Omental fat pad (tissue), 4 donors: Measurements from ENCODE around the gene CWF19L1. TPM values are rescaled to one million over a fixed set of nuclear protein-coding genes. Genes with fewer than 3 reads are reported as not detected.
"Not testable (repeated sequence)": the region's sequence is repeated elsewhere in the genome, so short reads cannot be mapped to it uniquely, and the experiment has no call there.

Experiments used
- ATAC-seq: fragments of 150-250 bp; one replicate; pipeline ENCODE4 v1.9.1; 2016; ENCODE audit warnings: mild to moderate bottlenecking, moderate library complexity; ENCODE audit not compliant: low FRiP score
- DNase-seq: peaks from one replicate; pipeline ENCODE4 v3.0.0-alpha.2; 2019; ENCODE audit warnings: low spot score
- CTCF ChIP-seq, 3 donors: fragments of 450-650 bp; IDR thresholded peaks; one replicate each; pipeline ENCODE4 v1.5.1; 2016 to 2017; ENCODE audit warnings: antibody characterized with exemption in 3 of 3, mild to moderate bottlenecking in 3 of 3, moderate library complexity in 2 of 3
- total RNA-seq, 4 donors: library from RNA; depleted of rRNA; stranded (reverse); fragments of >200 nt; gene quantifications; one replicate each; pipeline ENCODE4 v1.1.0, GENCODE V29; 2016

Gene CWF19L1
- total RNA-seq, 4 donors from 2014 or later = 14.4 to 24.9 (median 16.6) TPM

GRCh38 chr10:100287756-100288155, 20.3 kb upstream of the CWF19L1 start:
- TF ChIP-seq CTCF (IDR thresholded peaks at IDR 0.05) = no peak

GRCh38 chr10:100286051-100287033, 18.9 kb upstream of the CWF19L1 start, which contains the start of gene BLOC1S2:
TSS of gene BLOC1S2 (minus strand) at chr10:100286680. CDS start at chr10:100286659, 21 bp downstream.
- DNase-seq = peak; percentile 58
- ATAC-seq = peak; percentile 98
- no peak for TF ChIP-seq CTCF (IDR thresholded peaks at IDR 0.05)

More at GRCh38 chr10:100287756-100288155, 20.3 kb upstream of the CWF19L1 start:
- ATAC-seq (no peak), DNase-seq (no peak)

GRCh38 chr10:100285326-100285725, 17.9 kb upstream of the CWF19L1 start:
- ATAC-seq, DNase-seq: not testable (repeated sequence)

- TF ChIP-seq CTCF (IDR thresholded peaks at IDR 0.05) = no peak
- DNase-seq (no peak), ATAC-seq (no peak)
Measured at GRCh38 chr10:100282907-100283306, 15.5 kb upstream of the CWF19L1 start.

GRCh38 chr10:100276971-100277370, 9.5 kb upstream of the CWF19L1 start:
- DNase-seq, ATAC-seq: not testable (repeated sequence)

- TF ChIP-seq CTCF (IDR thresholded peaks at IDR 0.05) = no peak
- DNase-seq (no peak), ATAC-seq (no peak)
Measured at GRCh38 chr10:100265821-100266485, 1.5 kb downstream of the CWF19L1 start.

GRCh38 chr10:100254191-100254590, 13.2 kb downstream of the CWF19L1 start:
- ATAC-seq (no peak), DNase-seq (no peak)
- no peak for TF ChIP-seq CTCF (IDR thresholded peaks at IDR 0.05)
